Activated CD8-positive, alpha-beta memory T cell treated with anti-CD3 and anti-CD28 coated beads for 36 hours (primary cell): Measurements from ENCODE around the gene FAM118B. TPM values are rescaled to one million over a fixed set of nuclear protein-coding genes. Genes with fewer than 3 reads are reported as not detected.

Source experiments
- CTCF ChIA-PET: fragments of 350-600 bp; sonication (Branson Sonifier 250); formaldehyde crosslinking; loops from one replicate; lab custom pipeline; 2021; ENCODE audit warnings: antibody characterized with exemption; lab: Charles Lee
- POLR2A ChIA-PET: fragments of 350-600 bp; sonication (Branson Sonifier 250); formaldehyde crosslinking; loops from one replicate; lab custom pipeline; 2021; ENCODE audit warnings: antibody characterized with exemption; lab: Charles Lee
- total RNA-seq, 2 experiments: library from RNA; stranded (reverse); gene quantifications; one replicate each; pipeline ENCODE4 v1.2.3, GENCODE V29; 2021

Gene FAM118B
- total RNA-seq, 2 experiments from 2014 or later: 16.0 to 17.5 TPM

- POLR2A ChIA-PET: no interaction called here
Observed at GRCh38 chr11:126257144-126257543, 45.6 kb downstream of the FAM118B start.

GRCh38 chr11:126257764-126258163 lies 46.2 kb downstream of the FAM118B start:
- CTCF ChIA-PET: no interaction called here
- POLR2A ChIA-PET: no interaction called here

More at GRCh38 chr11:126257144-126257543, 45.6 kb downstream of the FAM118B start:
- CTCF ChIA-PET: no interaction called here

GRCh38 chr11:126262216-126262615 lies 50.6 kb downstream of the FAM118B start:
- ChIA-PET POLR2A (interaction anchor here (0.6 kb wide), 2 partner anchors 680 to 1122 kb away, joined by 3 to 5 read pairs; no protein-coding TSS in a partner anchor), CTCF (no interaction called here)

- CTCF ChIA-PET: no interaction called here
- POLR2A ChIA-PET: interaction anchor here (1.0 kb wide), 1 partner anchor 11 kb away, joined by 3 read pairs; no protein-coding TSS in a partner anchor
Observed at GRCh38 chr11:126263489-126263888, 51.9 kb downstream of the FAM118B start.

DNA sequence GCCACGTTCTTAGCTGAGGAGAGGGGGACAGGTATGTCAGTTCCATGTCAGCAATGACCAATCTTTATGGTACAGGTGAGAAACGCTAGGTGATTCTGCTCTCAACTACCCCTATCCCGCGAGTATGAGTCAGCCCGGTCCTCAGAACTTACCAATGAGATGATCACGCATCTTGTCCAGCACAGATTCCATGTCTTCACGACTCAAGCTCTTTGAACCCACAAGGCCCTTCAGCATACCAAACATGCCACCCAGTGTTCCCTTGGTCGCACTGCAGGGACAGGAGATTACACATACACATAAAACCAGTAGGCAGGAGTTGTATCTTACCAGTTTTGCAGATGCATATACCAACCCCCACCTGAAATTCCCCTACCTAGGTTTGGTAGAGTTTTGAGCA lies 54.2 kb downstream of the FAM118B start:
- ChIA-PET POLR2A (no interaction called here), CTCF (interaction anchor here (1.0 kb wide), 1 partner anchor 10 kb away, joined by 3 read pairs; no protein-coding TSS in a partner anchor)

DNA sequence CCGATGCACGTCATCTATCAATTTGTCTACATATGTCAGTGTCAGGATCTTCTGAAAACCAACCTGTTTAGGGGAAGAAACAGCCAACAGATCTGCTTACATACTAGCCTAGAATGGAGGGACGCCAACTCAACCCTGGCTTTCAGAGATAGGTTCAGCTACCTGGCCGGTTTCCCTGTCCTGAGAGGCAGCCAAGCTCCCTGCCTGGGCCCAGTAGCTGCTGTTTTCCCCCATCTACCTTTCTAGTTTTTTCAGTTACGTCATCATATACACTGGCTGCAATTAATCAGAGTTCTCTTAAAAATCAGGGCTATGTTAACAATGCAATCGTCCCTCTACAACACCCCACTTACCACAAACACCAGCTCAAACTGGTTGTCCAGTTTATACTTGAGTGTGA lies 56.1 kb downstream of the FAM118B start:
- POLR2A ChIA-PET: interaction anchor here (0.7 to 1.4 kb wide), 2 partner anchors 8 to 13 kb away, joined by 3 to 4 read pairs; no protein-coding TSS in a partner anchor
- CTCF ChIA-PET: no interaction called here

DNA sequence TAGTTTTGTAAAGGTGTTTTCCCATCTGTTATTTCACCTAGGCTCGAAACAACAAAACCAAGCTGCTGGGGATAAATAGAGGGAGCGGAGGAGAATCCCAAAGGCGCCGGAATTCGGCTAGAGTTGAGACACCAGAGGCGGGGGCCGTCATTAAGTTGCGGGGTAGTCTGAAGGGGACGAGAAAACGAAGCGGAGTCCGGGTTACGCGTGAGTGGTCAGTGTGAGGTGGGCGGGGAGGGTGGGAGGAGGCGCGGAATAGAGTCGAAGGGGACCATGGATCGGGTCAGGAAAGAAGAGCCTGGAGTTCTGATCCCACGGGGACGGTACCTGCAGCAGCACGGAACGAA lies 56.8 kb downstream of the FAM118B start:
- CTCF ChIA-PET: interaction anchor here (1.8 to 2.1 kb wide), 2 partner anchors 14 to 212 kb away, joined by 5 to 7 read pairs; partner anchors contain the start of gene TIRAP
- POLR2A ChIA-PET: interaction anchor here (0.7 to 1.4 kb wide), 2 partner anchors 9 to 14 kb away, joined by 3 to 4 read pairs; no protein-coding TSS in a partner anchor

DNA sequence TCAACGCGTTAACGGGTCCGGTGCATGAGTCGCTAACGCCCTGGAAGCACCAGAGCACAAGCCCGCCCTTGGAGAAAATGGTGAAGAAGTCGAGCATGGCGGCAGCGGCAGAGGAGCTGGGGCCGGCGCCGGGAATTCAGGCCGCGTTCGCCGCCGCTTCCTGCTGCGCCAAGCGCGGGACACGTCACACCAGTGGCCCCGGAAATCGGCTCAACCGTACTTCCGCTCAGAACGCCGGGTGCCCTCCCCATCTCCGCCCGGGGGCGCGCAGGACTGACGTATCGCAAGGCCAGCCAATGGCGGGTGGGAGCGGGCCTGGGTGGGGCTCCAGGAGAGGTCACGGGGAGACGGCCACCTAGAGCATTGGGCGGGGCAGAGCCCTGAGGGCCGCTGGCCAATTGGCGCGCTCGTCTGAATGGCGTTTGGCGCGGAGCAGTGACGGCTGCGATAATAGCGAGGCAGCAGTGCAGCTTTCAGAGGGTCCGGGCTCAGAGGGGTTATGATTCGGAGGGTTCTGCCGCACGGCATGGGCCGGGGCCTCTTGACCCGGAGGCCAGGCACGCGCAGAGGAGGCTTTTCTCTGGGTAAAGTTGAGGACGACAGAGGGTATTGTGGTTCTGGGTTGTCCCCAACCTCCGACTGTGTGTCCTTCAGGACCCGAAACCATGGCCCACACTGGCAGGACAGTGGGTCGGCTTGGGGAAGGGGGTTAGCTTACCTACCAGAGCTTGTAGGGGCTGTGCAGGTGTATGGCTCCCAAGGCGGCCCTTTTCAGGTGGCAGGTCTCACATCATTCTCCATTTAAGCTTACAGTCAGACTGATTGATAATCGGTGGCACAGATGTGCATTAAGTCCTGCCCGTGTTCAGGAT lies 57.4 kb downstream of the FAM118B start, which contains the start of the genes FOXRED1 and SRPRA:
Gene FOXRED1, plus strand, starts transcription at position 447 of the 872 bp plus-strand sequence. Its CDS starts 53 bp downstream, at position 500.
Gene SRPRA, minus strand, starts transcription at position 188 of the 872 bp plus-strand sequence. Its CDS starts 91 bp downstream, at position 97.
- ChIA-PET POLR2A (interaction anchor here (0.7 to 1.4 kb wide), 5 partner anchors 9 to 18 kb away, joined by 3 to 9 read pairs (median 4); partner anchors contain the start of gene TIRAP), CTCF (interaction anchor here (1.8 to 2.1 kb wide), 2 partner anchors 13 to 212 kb away, joined by 5 to 7 read pairs; partner anchors contain the start of gene TIRAP)

GRCh38 chr11:126277322-126277721 lies 65.7 kb downstream of the FAM118B start:
- CTCF ChIA-PET: no interaction called here
- POLR2A ChIA-PET: no interaction called here

GRCh38 chr11:126277780-126278179 lies 66.2 kb downstream of the FAM118B start:
- ChIA-PET CTCF (no interaction called here), POLR2A (no interaction called here)

GRCh38 chr11:126279191-126279590 lies 67.6 kb downstream of the FAM118B start:
- ChIA-PET POLR2A (no interaction called here), CTCF (no interaction called here)

DNA sequence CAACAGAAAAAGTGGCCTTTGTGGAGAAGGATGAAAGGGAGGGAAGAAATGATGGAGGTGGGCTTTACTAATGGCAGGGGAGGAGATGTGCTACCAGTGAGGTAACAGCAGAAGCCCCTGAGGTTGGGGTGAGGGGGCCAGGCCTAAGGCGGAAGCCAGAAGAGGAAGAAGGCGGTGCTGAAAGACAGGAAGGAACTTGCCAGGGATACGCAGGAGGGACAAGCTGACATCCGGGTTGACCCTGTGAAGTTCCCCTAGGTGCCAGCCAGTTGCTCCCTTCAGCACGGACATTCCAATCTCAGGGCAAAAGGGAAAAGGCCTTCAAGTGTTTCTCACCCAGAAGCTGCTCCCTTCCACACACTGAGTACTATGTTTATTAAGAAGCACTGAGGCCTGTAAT lies 69.0 kb downstream of the FAM118B start:
- ChIA-PET CTCF (interaction anchor here (1.2 kb wide), 1 partner anchor 16 kb away, joined by 3 read pairs; no protein-coding TSS in a partner anchor), POLR2A (no interaction called here)

GRCh38 chr11:126281245-126281644 lies 69.7 kb downstream of the FAM118B start:
- POLR2A ChIA-PET: interaction anchor here (1.2 to 1.8 kb wide), 2 partner anchors 9 to 12 kb away, joined by 5 to 9 read pairs; partner anchors contain the start of gene FOXRED1
- CTCF ChIA-PET: interaction anchor here (1.2 to 2.3 kb wide), 2 partner anchors 12 to 17 kb away, joined by 3 to 7 read pairs; partner anchors contain the start of genes FOXRED1 and SRPRA

GRCh38 chr11:126281666-126282175 lies 70.1 kb downstream of the FAM118B start:
- POLR2A ChIA-PET: interaction anchor here (1.2 to 1.8 kb wide), 2 partner anchors 9 to 12 kb away, joined by 5 to 9 read pairs; partner anchors contain the start of gene FOXRED1
- CTCF ChIA-PET: interaction anchor here (2.3 kb wide), 1 partner anchor 12 kb away, joined by 7 read pairs; the partner anchor contains the start of genes FOXRED1 and SRPRA

- ChIA-PET POLR2A (interaction anchor here (0.6 to 1.8 kb wide), 3 partner anchors 10 to 20 kb away, joined by 3 to 9 read pairs (median 5); partner anchors contain the start of gene FOXRED1), CTCF (interaction anchor here (2.3 kb wide), 1 partner anchor 13 kb away, joined by 7 read pairs; the partner anchor contains the start of genes FOXRED1 and SRPRA)
Observed at GRCh38 chr11:126282361-126282735, 70.8 kb downstream of the FAM118B start.

DNA sequence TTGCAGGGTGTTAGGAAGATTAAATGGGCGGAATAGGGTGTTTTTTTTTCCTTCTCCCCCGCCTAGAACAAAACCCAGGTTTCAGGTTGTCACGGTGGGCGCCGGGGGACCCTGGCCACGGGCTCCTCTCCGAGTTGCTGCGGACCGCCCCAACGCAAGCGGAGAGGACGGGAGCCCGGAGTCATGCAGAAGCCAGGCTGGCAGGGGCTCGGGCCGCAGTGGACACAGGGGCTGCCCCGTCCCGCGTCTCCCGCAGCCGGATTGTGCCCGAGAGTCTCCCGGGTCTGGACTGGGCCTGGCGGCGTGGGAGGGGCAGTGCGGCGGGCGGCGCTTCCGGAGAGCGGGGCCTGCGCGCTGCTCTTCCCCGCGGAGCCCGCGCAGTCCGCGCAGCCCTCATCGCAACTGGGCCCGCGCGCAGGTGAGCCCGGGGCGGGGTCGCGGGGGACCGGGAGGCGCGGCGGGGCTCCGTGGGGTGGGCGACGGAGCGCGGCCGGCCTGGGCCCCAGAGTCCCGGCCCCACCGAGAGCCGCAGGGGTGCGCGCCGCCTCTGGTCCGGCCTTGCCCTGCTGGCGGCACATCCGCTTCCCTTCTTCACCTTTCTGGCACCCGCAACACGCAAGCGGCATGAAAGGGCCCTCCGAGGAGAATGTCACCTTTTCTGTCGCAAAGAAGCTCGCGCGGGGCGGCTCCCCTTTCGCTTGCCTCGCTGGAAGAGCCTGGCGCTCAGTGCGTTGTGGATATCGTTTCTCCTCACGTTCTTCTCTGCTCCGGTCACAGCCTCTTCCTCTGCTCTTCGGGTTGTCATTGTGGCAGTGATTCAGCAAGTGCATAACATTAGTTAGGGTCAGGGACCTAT lies 71.4 kb downstream of the FAM118B start, which contains the start of gene TIRAP:
Gene TIRAP, plus strand, starts transcription at position 358 of the 856 bp plus-strand sequence. CDS start 7,802 bp downstream, outside the sequence.
- POLR2A ChIA-PET: interaction anchor here (0.6 to 1.8 kb wide), 7 partner anchors 11 to 36 kb away, joined by 3 to 9 read pairs (median 5); partner anchors contain the start of genes DCPS, FOXRED1 and SRPRA
- CTCF ChIA-PET: interaction anchor here (2.3 kb wide), 1 partner anchor 14 kb away, joined by 7 read pairs; the partner anchor contains the start of genes FOXRED1 and SRPRA

- POLR2A ChIA-PET: no interaction called here
- CTCF ChIA-PET: no interaction called here
Observed at GRCh38 chr11:126284829-126285228, 73.2 kb downstream of the FAM118B start.

GRCh38 chr11:126288237-126288636 lies 76.7 kb downstream of the FAM118B start:
- ChIA-PET CTCF (no interaction called here), POLR2A (no interaction called here)
